ENCODE measurements around the gene CIC.

GRCh38 chr19:42276821-42277220 is 7.8 kb downstream of the CIC start:
- TF ChIP-seq CTCF (IDR thresholded peaks at IDR 0.05 in 4 of 5, conservative IDR thresholded peaks at IDR 0.05 in 1 of 5) (no peak), POLR2A (IDR thresholded peaks at IDR 0.05) (no peak)
